Measurements from ENCODE around the gene MMP24. TPM values are rescaled to one million over a fixed set of nuclear protein-coding genes. Genes with fewer than 3 reads are reported as not detected.
A peak's percentile ranks its signal among the peaks of the same experiment; 100 is the strongest.

Gene MMP24
- total and polyA plus RNA-seq, 2 of the 13 experiments (the other 11 are each of a cell fraction or from before 2014, with no cell fraction given): 0.29 to 0.35 TPM

DNA sequence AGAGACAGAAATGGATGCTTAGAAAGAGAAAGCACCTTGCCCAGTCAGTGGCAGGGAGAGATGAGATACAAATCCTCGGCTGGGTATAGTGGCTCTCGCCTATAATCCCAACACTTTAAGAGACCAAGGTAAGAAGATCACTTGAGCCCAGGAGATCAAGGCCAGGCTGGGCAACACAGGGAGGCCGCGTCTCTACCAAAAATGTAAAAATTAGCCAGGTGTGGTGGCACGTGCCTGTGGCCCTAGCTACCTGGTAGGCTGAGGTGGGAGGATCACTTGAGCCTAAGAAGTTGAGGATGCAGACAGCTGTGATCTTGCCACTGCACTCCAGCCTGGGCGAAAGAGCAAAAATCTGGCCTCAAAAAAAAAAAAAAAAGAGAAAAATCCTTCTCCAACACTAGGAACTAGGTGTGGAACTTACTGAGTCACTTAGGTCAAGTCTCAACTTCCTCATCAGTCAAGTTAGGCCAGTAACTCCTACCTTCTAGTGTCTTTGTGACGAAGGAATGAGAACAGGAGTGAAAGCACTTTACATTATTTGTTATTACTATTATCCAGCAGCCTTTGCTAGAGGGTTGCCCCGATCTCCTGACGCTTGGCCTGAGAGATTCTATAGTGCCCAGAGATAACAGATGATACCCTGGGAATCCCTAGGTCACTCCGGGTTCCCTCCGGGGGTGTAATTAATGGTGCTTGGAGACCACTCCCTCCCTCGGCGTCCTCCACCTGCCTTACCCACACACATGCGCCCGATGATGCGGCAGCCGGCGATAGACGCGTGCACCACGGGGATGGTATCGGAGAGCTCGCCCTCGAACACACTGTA, 57.2 kb downstream of the MMP24 start:
- intact Hi-C loops (cut with micrococcal nuclease; ENCODE audit: unreplicated experiment): no loop called here
- H3K79me2 ChIP-seq (ENCODE audit: insufficient read depth, low read length): peaks cover 45% of the 10 kb centered on the region
- ChIA-PET POLR2A (interaction anchor here (0.6 to 3.5 kb wide), 36 partner anchors 10 to 670 kb away, joined by 3 to 80 read pairs (median 6); partner anchors contain the start of genes ACSS2, CEP250, EDEM2 and ERGIC3), CTCF (ENCODE audit: low intra/inter-chr PET ratio, low total read pairs) (no interaction called here)
- peak overlapping the region; percentile 91 for H3K4me2 ChIP-seq (ENCODE audit: low read depth, low read length)
- H3K36me3 ChIP-seq (replicated peaks in 1 of 2; ENCODE audit: control insufficient read depth in 1 of 2, insufficient read depth in 2 of 2, low read length in 2 of 2): peaks cover 21 to 34% of the 10 kb centered on the region in 2 experiments
- no peak for FAIRE-seq
- peaks cover 75% of the 10 kb centered on the region for H3K4me1 ChIP-seq (ENCODE audit: insufficient read depth, low read length)
- H3K27me3 ChIP-seq (ENCODE audit: control insufficient read depth in 1 of 2, insufficient read depth in 2 of 2, low read length in 2 of 2): peaks cover 0 to 2% of the 10 kb centered on the region in 2 experiments; a peak in 2 of 5 replicates
- peak overlapping the region; percentile 95 for H3K27ac ChIP-seq (ENCODE audit: extremely low read length, insufficient read depth, low read length)
- H3K9me3 ChIP-seq (ENCODE audit: low read length): no peaks in the 10 kb centered on the region
- no peak overlapping the region for H2AFZ ChIP-seq (ENCODE audit: low read length)
- peaks cover 31% of the 10 kb centered on the region for H4K20me1 ChIP-seq (ENCODE audit: insufficient read depth, low read length)
- WGBS (ENCODE audit: low lambda C conversion rate): 7% methylated on average over 24 of the region's 24 CpGs
- H3K4me3 ChIP-seq (replicated peaks in 1 of 3; ENCODE audit: insufficient read depth in 1 of 3, low read depth in 2 of 3, low read length in 3 of 3): peak overlapping the region; percentile 80 to 98 (median 81)
- H3K9ac ChIP-seq (ENCODE audit: insufficient read depth, low read depth, low read length): peak overlapping the region; percentile 97
- in situ Hi-C loops (cut with HindIII; ENCODE audit: extremely low pct_ligation_motif_present, low pct_unique_long_range_greater_than_20kb): no loop called here
- no peak for ATAC-seq
- no peak for DNase-seq (ENCODE audit: low spot score)
- TSS peak; percentile 73 for BruUV-seq (replicated peaks)
- no peak for TF ChIP-seq ZNF558 (CRISPR knock-in tag; IDR thresholded peaks at IDR 0.05; ENCODE audit: borderline replicate concordance)
- no peak for TF ChIP-seq AGO2 (optimal IDR thresholded peaks at IDR 0.05; ENCODE audit: low read depth, low read length)
- no peak for TF ChIP-seq POLR2AphosphoS2 (IDR thresholded peaks at IDR 0.05; ENCODE audit: low read depth, low read length)
- TF ChIP-seq ZNF567 (CRISPR knock-in tag; IDR thresholded peaks at IDR 0.05; ENCODE audit: borderline replicate concordance): peak; percentile 49; the same call in 1 of the 2 replicates
- no peak for TF ChIP-seq ZNF672 (CRISPR knock-in tag; IDR thresholded peaks at IDR 0.05)
- TF ChIP-seq, protein P1, sequence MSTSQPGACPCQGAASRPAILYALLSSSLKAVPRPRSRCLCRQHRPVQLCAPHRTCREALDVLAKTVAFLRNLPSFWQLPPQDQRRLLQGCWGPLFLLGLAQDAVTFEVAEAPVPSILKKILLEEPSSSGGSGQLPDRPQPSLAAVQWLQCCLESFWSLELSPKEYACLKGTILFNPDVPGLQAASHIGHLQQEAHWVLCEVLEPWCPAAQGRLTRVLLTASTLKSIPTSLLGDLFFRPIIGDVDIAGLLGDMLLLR (CRISPR knock-in tag; IDR thresholded peaks at IDR 0.05): no peak
- no peak for TF ChIP-seq THYN1 (CRISPR knock-in tag; IDR thresholded peaks at IDR 0.05; ENCODE audit: borderline replicate concordance, low read depth)
- TF ChIP-seq, protein P2, sequence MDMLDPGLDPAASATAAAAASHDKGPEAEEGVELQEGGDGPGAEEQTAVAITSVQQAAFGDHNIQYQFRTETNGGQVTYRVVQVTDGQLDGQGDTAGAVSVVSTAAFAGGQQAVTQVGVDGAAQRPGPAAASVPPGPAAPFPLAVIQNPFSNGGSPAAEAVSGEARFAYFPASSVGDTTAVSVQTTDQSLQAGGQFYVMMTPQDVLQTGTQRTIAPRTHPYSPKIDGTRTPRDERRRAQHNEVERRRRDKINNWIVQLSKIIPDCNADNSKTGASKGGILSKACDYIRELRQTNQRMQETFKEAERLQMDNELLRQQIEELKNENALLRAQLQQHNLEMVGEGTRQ (IDR thresholded peaks at IDR 0.05; ENCODE audit: low read depth, low read length): no peak
- TF ChIP-seq, protein P2 (CRISPR knock-in tag; IDR thresholded peaks at IDR 0.05; ENCODE audit: borderline replicate concordance): 0 out of 2 replicates have a peak, but pooled peaks have one; percentile 43
- no peak for TF ChIP-seq TCF12 (IDR thresholded peaks at IDR 0.05)
- no peak for TF ChIP-seq TCF12 (CRISPR knock-in tag; IDR thresholded peaks at IDR 0.05)
- no peak for TF ChIP-seq HNF4G (IDR thresholded peaks at IDR 0.05; ENCODE audit: borderline replicate concordance, low read depth, low read length)
- TF ChIP-seq HNF4G (CRISPR knock-in tag; IDR thresholded peaks at IDR 0.05; ENCODE audit: borderline replicate concordance, low read depth): no peak
- TF ChIP-seq ARHGAP35 (CRISPR knock-in tag; IDR thresholded peaks at IDR 0.05; ENCODE audit: borderline replicate concordance): no peak
- TF ChIP-seq, protein P3, sequence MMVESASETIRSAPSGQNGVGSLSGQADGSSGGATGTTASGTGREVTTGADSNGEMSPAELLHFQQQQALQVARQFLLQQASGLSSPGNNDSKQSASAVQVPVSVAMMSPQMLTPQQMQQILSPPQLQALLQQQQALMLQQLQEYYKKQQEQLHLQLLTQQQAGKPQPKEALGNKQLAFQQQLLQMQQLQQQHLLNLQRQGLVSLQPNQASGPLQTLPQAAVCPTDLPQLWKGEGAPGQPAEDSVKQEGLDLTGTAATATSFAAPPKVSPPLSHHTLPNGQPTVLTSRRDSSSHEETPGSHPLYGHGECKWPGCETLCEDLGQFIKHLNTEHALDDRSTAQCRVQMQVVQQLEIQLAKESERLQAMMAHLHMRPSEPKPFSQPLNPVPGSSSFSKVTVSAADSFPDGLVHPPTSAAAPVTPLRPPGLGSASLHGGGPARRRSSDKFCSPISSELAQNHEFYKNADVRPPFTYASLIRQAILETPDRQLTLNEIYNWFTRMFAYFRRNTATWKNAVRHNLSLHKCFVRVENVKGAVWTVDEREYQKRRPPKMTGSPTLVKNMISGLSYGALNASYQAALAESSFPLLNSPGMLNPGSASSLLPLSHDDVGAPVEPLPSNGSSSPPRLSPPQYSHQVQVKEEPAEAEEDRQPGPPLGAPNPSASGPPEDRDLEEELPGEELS (CRISPR knock-in tag; IDR thresholded peaks at IDR 0.05): 0 out of 2 replicates have a peak, but pooled peaks have one; percentile 18
- no peak for TF ChIP-seq ZNF263 (CRISPR knock-in tag; IDR thresholded peaks at IDR 0.05)
- TF ChIP-seq TBL1XR1 (IDR thresholded peaks at IDR 0.05; ENCODE audit: borderline replicate concordance, low read length, partially characterized antibody): no peak

All from HepG2 (cell line).